Measurements from ENCODE around the gene ILF3.

- TF ChIP-seq CTCF (IDR thresholded peaks at IDR 0.05) (no peak), POLR2A (IDR thresholded peaks at IDR 0.05) (no peak)
Measured at GRCh38 chr19:10685210-10685609, 31.1 kb downstream of the ILF3 start.
